NCI-H146 treated with DMSO at 0.1 percent for 48 hours (cell line): ENCODE results near the gene SOS2.
A peak's percentile ranks its signal among the peaks of the same experiment; 100 is the strongest.

Experiments used
- DNase-seq: peaks from one replicate; lab custom pipeline; 2025; ENCODE audit not compliant: unreplicated experiment; lab: John Stamatoyannopoulos, UW

Gene SOS2

DNA sequence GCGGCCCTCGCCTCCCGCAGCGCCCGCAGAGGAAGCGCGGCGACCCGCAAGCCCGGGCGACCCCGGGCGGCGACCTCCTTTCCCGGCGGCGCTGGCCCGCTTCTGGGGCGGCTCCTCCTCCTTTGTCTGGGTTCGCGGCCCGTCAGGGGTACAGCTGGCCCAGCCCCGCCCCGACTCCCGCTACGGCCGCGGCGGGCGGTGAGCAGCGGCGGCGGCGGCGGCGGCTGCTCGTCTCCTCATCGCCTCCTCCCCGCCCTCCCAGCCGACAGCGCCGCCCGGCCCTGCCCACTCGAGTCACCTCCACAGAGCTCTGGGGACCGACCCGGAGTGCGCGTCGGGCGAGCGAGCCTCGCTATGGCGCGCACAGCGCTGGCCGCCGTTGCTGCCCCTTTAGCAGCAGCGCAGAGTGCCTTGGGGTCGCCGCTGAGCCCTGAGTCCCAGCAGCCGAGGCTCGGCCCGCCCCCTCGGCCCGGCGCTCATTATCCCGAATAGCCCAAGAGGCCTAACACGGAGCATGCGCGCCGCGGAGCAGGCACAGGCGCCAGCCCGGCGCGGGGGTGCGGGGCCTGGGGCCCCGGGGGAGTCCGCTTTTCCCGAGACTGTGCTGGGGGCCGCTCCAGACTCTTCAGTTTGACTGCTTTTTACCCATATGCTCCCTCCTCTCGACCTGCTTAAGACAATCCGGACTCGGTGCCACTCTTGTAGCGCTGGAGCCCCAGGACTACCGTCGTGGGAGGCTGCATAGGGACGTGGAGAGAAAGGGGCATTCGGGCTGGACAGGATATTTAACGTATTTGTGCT lies at the start of gene SOS2:
Gene SOS2, minus strand, starts transcription at position 104 of the 801 bp plus-strand sequence. CDS start 295 bp downstream, outside the sequence.
- peak; percentile 78 for DNase-seq

DNA sequence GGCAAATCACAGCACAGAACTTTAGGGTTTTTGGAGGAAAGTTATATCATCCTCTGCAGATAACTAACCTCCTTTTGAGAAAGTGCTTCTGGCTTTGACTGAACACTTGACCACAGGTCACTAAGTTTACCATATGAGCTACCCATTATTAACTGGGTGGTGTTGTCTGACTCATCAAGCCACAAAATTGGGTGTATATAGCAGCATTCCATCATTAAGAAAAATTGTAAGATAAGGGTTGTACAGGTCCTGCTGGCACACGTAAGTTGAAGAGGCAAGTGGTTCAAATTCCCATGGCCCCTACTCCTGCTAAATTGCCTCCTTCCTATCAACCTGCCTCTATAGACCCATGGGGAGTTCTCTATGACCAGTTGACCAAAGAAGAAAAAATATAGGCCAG lies 41.1 kb upstream of the SOS2 start:
- no peak for DNase-seq

DNA sequence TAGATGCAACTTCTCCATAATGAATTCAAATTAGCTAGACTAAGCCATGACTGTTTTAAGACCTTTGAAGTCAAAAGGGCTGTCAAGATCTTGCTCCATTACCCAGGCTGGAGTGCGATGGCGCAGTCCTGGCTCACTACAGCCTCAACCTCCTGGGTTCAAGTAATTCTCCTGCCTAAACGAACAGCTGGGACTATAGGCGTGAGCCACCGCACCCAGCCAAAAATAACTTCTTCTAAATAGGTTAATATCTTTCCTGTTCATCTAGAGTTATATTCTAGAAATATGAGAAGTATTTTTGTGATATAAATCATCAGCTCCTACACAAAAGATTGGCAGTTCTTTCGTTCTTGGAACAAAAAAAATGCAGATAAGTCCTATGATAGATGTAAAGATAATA lies 39.6 kb upstream of the SOS2 start:
- no peak for DNase-seq

DNA sequence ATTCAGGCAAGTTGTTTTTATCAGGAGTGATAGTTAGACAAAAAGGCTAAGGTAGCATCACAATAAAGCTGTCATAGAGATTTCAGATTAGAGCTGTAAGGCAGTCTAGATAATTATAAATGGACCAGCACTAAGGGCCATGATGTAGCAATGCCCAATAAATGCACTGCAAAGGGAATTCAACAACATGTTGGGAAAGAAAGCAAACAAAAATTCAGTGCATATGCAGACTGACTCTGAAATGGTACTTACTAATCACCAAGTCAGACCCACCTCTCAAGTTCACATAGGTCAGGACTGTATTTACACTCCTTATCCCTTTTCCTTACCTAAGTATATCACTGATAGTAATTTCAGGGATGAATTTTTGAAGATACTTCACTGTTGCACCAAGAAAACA lies 33.7 kb upstream of the SOS2 start:
- no peak for DNase-seq

DNA sequence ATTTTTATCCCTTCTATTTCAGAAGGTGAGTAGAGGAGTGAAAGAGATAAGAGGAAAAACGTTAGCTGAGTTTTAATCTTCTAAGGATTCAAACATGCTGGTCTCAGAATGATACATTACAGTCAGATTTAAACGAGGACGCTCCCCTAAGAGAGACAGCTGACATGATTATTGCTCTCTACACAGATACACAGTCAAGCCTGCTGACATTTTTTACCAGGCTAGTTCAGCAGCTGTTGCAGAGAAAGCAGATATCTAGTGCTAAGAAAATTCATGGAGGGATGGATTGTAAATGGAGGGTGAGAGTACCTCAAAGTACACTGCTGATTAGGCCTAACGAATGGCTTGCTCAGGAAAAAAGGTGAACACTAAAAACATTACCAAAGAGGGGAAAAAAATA lies 31.9 kb upstream of the SOS2 start:
- no peak for DNase-seq

DNA sequence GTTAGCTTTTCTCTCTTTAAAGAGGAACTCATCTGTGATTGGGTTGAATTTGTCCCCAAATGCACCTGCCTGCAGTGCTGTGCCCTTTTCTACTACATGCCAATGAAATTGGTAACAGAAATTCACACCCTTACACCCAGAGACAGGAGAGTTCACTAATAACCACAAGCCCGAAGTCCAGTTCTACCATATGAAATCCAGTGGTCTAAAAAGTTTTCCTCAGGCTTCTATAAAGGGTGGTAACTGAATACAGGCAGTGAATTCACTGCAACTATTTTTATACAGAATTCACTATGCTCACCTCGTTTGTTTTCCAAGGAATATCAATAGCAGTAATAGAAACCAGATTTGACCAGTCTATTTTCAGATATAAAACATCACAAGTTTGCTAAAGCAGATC lies 31.5 kb upstream of the SOS2 start:
- no peak for DNase-seq

DNA sequence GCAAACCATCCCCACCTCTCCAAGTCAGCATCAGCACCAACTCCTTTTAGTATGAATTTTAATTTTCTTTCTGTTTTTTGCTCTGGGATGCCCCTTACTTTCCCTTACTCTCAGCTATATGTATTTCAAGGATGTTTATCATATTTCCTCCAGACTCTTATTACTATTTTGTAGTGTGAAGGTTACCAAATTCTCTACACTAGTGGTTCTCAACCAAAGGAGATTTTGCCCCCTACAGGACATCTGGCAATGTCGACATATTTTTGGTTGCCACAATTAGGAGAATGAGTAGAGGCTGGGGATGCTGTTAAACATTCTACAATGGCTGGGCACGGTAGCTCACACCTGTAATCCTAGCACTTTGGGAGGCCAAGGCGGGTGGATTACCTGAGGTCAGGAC lies 29.1 kb upstream of the SOS2 start:
- no peak for DNase-seq

DNA sequence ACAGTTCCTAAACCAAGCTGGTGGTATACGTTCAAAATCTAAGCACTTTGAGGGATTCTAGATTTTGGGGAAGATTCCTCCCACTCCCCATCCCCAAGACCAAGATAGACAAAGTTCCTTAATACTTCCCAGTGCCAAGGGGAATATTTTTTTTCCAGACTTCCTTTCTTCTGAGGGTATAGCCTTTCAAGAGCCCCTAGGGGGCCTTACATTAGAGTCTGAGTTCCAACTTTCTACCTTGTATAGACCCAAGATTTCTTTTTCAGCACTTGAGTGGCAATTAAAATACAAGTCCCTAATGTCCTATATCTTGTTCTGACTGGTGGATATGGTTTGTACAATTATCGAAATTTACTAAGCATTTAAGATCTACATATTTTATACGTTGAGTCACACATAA lies 28.7 kb upstream of the SOS2 start:
- DNase-seq, result no peak

DNA sequence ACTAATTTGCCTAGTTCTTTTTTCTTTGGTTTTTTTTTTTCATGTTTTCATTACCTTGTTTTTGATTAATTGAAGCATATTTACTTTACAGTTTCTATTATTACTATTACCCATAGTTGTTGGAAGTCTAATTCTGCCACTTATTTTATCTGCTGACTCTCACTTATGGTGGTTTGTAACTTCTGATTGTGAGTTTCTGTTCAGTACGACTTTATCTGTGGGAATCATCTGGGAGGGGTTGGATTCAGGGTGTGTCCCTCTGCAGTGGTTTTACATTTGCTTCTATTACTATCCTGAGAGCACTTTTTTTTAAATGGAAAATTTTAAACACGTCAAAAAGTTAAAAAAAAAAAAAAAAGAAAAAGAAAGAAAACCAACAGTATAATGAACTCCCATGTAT lies 26.4 kb upstream of the SOS2 start:
- no peak for DNase-seq

DNA sequence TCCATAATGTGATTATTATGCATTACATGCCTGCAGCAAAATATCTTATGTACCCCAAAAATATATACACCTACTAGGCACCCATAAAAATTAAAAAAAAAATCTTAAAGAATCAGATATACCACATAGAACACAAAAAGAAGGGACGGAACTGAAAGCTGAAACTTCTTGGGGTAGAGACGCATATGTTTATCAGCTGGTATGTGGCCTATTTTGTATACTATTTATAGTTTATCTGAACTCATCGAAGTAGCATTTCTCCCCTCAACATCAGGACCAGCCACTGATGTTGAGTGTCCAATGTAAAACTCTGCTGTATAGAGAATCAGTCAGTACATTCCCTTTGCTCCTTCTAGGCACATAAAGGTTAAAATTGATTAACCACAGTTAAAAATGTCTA lies 22.9 kb upstream of the SOS2 start:
- DNase-seq, result no peak

DNA sequence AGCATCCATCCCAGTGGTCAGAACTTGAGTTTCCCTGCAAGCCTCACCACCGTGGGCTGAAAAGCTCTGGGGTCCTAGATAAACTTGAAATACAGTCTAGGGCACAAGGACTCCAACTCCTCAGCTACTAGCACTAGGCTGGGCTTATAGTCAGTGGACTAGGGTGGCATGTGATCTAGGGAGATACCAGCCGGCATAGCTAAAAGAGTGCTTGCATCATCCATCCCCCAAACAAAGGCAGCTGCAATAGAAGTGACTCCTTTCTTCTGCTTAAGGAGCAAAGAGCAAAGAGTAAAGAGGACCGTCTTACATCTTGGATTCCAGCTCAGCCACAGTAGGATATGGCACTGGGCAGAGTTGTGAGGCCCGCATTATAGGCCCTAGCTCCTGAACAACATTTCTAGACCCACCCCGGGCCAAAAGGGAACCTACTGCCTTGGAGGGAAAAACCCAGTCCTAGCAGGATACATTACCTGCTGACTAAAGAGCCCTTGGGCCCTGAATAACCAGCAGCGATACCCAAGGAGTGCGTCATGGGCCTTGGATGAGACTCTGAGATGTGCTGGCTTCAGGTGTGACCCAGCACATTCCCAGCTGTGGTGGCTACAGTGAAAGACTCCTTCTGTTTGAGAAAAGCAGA lies 17.9 kb upstream of the SOS2 start:
- DNase-seq, result no peak

DNA sequence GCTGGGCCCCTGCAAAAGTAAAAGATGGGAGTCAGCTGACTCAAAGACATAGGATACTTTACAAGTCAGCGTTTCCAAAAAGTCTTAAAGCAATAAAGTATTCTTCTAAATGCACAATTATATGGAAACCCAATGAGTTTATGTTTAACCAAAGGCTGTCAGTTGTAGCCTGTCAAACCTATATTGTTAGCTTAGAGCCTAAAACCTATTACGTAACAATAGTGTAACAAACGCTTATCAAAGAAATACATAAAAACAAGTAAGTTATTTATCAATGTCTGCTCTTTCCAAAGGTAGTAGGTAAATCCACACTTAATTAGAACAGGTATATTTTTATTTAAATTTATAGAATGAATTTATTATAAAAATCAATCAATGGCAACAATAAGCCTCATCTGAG lies 15.9 kb upstream of the SOS2 start:
- no peak for DNase-seq

DNA sequence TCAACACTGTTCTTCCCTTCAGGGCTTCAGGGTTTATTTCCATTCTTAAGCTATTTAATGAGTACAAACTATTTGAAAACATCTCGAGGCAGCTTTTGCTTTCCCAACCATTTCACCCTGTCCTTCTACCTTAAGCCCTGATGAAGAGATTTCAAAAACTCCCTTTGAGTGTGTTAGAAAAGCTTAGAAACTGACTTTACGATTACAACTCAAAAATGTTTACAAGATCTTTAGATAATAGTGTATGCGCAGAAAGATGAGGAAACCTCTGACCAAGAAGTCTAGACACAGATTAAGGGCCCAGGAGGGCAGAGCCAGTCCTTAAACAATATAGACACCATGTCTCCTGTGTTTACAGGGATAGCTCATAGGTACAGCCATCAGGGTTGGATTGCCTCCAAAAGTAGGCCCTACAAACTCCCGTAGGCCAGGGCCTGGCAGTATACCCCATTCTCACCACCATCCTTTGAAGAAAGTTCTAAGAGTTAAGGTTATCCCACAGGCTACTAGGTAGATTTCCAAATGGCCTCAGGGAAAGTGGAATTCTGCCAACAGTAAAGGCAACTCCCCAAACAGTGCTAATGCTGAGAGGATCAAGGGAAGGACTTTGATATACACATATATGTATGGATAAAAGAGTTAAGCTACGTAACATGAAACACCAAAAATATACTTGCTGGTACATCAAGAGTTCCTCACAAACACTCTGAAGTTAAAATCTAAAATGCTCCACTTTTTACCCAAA lies 11.4 kb upstream of the SOS2 start:
- DNase-seq, result no peak

DNA sequence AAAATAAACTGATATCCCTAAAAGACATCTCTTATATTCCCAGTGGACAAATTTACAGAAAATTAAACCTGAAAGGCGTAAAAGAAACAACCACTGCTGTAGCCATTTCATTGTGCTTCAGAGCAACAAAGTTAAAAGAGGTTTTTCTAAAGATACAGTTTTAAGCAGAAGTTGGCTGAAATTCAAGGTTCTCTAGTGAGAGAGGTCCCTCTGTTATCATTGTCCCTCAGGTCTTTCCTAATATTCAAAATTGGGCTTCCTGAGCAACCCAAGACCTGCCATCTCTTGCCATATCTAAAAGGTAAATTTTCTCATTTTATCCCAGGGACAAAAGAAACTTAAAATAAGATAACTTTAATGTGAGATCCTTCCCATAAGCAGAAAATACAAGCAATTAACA lies 10.7 kb upstream of the SOS2 start:
- no peak for DNase-seq

DNA sequence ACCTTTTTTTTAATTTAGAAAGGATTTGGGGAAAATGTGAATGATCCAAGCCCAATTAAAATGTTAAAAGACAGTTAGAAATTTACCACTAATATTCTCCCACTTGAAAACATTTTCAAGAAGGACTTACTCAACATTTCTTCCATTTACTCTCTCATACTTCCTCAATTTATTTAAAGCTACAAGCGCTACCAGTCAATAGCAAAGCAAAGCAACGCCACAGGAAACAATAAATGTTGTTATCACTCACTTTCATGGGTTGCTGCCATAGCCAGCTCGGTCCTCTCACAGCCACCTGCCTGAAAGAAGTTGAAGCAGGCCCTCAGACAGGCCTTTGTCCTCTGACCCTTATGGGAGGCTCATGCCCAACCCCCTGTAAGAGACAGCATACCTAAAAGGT lies 6.0 kb upstream of the SOS2 start:
- no peak for DNase-seq

DNA sequence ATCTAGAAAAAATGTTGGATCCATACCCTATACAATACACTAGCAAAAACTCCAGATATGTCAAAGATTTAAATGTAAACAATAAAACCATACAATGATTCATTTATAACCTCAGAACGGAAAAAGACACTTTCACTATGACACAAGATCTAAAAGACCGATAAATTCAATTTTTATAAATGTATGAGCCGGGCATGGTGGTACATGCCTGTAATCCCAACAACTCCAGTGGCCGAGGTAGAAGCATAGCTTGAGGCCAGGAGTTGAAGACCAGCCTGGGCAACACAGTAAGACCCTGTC lies 2.5 kb upstream of the SOS2 start:
- DNase-seq, result no peak

DNA sequence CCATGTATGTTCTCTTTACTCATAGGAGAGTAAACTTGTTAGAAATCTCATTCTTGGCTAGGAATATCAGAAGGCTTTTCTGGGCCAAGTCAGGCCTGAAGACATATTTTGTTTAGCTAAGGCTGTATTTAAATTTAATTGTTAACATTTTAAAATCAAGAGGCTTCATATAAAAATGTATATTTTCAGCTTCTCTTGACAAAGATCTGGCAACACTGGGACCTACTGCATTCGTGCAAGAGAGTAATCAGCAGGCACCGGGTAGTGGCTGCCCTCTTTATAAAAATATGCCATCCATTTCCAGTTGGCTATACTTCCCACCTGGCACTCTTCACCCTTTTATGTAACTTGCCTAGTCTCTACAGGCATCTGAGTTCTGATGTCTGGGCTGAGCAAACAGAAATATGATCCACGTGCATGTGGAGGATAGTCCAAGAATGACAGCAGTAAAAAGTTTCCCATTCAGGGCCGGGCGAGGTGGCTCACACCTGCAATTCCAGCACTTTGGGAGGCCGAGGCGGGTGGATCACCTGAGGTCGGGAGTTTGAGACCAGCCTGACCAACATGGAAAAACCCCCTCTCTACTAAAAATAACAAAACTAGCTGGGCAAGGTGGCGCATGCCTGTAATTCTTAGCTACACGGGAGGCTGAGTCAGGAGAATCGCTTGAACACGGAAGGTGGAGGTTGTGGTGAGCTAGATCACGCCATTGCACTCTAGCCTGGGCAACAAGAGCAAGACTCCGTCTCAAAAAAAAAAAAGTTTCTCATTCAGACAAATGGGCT lies 2.0 kb upstream of the SOS2 start:
- no peak for DNase-seq

DNA sequence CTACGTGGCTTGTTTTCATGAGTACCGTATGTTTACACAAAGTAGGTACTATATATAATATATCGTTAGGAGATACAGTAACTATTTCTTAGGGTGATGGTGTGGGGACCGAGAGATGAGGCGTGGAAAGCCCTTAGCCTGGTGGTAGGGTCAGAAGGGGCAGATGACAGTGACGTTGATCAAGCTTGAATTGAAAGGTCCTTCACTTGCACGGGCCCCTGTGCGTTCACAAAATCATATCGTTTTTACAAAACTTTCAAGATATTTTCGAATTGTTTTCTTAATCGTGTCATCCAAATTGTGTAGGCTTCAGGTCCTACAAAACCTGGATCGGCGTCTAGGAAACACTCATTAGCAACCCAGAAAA lies 881 bp upstream of the SOS2 start:
- no peak for DNase-seq

DNA sequence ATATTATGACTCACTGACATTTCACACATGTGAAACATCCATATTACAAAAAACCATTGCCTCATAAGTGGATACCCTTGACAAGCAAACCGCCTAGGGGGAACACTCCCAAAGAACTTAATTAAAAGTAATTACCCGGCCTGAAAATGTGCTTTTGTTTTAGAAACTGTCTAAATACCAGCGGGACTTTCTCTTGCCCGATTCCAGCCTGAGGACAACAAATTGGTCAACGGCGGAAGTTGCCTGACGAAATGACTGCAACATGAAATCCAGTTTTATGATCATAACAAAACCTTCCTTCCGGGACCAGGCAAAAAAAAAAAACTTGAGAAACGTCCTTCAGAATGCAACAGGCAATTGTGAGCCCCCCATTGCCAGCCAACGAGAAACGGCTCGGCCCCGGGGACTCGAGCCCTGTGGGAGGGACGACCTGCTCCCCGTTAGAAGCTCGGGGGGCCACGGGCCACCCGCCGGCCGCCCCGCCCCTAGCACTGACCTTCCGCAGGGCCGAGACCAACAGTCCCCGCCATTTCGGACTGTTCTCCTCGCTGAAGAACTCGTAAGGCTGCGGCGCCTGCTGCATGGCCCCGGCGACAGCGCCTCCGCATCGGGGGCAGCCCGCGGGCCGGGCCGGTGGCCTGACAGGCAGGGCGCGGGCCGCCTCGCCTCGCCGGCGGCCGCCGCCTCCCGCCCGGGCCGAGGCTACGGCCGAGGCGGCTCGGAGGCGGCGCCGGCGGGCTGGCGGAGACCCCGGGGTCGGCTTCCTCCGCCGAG lies 490 bp downstream of the SOS2 start:
- DNase-seq, result peak; percentile 59

DNA sequence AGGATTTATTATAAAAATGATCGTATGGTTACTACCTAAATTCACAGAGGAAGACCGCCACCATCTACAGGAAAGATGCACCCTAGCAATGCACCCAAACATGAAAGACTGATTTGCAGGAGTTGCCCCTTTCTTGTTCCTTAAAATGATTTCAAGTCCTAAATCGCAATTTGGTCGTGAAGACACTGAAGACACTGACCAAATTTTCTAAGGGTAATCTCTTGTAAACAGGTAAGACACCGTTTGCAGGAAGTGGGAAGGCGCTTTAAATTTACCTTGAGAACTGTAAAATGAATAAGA lies 1.0 kb downstream of the SOS2 start:
- no peak for DNase-seq

DNA sequence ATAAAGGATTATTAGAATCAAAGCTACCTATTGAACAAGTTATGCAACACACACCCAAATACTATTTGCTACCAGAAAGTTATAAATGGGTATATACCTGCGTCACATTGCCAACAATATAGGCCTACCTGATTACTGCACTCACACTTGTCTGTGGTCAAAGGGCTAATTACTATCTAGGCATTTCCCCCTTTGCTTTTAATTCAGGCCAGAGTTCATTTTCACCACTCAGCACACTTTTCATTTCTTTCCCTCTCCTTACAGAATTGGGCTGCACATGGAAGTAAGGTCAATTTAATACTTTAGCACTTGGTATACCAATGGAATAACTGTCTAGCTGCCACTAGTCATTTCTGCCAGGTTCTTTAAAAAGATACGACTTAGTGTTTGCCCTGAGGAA lies 1.7 kb downstream of the SOS2 start:
- DNase-seq, result no peak
